HepG2 (cell line): Measurements from ENCODE around the gene NAV2.

Experiments used
- FIP1L1 ChIP-seq: fragments of 200-400 bp; formaldehyde crosslinking; IDR thresholded peaks from 2 replicates; pipeline ENCODE4 v1.6.1; 2018; ENCODE audit warnings: low read depth, mild to moderate bottlenecking, low read length, moderate library complexity, borderline replicate concordance; ENCODE audit not compliant: insufficient read depth
- FOSL1 ChIP-seq: sonication (generic); formaldehyde crosslinking; IDR thresholded peaks from 2 replicates; pipeline ENCODE4 v1.9.0; 2021; ENCODE audit warnings: missing genetic modification reagents, borderline replicate concordance
- IRF2 ChIP-seq: IDR thresholded peaks from 2 replicates; pipeline ENCODE4 v1.6.1; 2018; ENCODE audit warnings: missing genetic modification reagents, missing compliant biosample characterization
- MIER3 ChIP-seq: IDR thresholded peaks from 2 replicates; pipeline ENCODE4 v1.6.1; 2016; ENCODE audit warnings: missing compliant biosample characterization, borderline replicate concordance
- NFIC ChIP-seq: IDR thresholded peaks from 2 replicates; pipeline ENCODE4 v1.6.1; 2012; ENCODE audit warnings: mild to moderate bottlenecking, low read length, inconsistent platforms
- PAX8 ChIP-seq: sonication (generic); formaldehyde crosslinking; IDR thresholded peaks from 2 replicates; pipeline ENCODE4 v1.8.0; 2022; ENCODE audit warnings: mild to moderate bottlenecking, missing genetic modification reagents, borderline replicate concordance
- POLR2A ChIP-seq, 2 experiments: IDR thresholded peaks; 2 replicates each; pipeline ENCODE4 v1.6.1; 2011; ENCODE audit warnings: low read depth in 2 of 2, low read length in 2 of 2, mild to moderate bottlenecking in 1 of 2, moderate library complexity in 1 of 2; ENCODE audit not compliant: insufficient read depth in 1 of 2
- STAG1 ChIP-seq: sonication (generic); formaldehyde crosslinking; IDR thresholded peaks from 2 replicates; pipeline ENCODE4 v1.4.0; 2020; ENCODE audit warnings: missing genetic modification reagents
- TAF1 ChIP-seq: sonication (generic); formaldehyde crosslinking; IDR thresholded peaks from 2 replicates; pipeline ENCODE4 v1.4.0; 2020; ENCODE audit warnings: missing genetic modification reagents
- YY1 ChIP-seq: IDR thresholded peaks from 2 replicates; pipeline ENCODE4 v1.6.1; 2011; ENCODE audit warnings: low read length, low read depth, moderate library complexity, mild to moderate bottlenecking; ENCODE audit not compliant: insufficient read depth, insufficient replicate concordance
- TF ChIP-seq, protein P1 (sequence below): sonication (generic); formaldehyde crosslinking; IDR thresholded peaks from 2 replicates; pipeline ENCODE4 v1.5.0; 2020; ENCODE audit warnings: mild to moderate bottlenecking, missing genetic modification reagents, moderate library complexity

DNA sequence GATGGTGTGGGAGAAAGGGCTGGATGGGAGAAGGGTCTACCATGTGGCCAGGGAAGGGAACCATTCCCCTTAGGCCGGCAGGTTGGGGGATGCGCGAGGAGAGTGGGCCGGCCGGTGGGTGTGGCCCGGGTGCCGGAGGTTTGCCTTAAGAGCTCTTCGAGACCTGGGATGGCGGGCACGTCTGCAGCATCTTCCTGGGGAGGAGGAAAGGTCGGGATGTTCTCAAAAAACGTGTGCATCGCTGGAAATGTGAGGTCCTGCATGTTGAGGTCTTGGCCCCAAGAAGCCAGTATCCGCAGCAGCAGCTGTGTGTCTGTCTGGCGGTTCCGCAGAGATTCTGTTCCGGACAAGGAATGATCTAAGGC is 1.4 kb downstream of the NAV2 start:
- TF ChIP-seq FOSL1 (no peak), STAG1 (no peak), YY1 (no peak), MIER3 (CRISPR knock-in tag) (no peak), TAF1 (CRISPR knock-in tag) (no peak), NFIC (no peak), POLR2A (IDR thresholded peaks at IDR 0.05; ENCODE audit: insufficient read depth in 1 of 2, low read depth in 2 of 2, low read length in 2 of 2) (no peak), PAX8 (CRISPR knock-in tag) (no peak), FIP1L1 (no peak), IRF2 (CRISPR knock-in tag) (no peak)
- TF ChIP-seq, protein P1, sequence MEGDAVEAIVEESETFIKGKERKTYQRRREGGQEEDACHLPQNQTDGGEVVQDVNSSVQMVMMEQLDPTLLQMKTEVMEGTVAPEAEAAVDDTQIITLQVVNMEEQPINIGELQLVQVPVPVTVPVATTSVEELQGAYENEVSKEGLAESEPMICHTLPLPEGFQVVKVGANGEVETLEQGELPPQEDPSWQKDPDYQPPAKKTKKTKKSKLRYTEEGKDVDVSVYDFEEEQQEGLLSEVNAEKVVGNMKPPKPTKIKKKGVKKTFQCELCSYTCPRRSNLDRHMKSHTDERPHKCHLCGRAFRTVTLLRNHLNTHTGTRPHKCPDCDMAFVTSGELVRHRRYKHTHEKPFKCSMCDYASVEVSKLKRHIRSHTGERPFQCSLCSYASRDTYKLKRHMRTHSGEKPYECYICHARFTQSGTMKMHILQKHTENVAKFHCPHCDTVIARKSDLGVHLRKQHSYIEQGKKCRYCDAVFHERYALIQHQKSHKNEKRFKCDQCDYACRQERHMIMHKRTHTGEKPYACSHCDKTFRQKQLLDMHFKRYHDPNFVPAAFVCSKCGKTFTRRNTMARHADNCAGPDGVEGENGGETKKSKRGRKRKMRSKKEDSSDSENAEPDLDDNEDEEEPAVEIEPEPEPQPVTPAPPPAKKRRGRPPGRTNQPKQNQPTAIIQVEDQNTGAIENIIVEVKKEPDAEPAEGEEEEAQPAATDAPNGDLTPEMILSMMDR (CRISPR knock-in tag), result no peak
